ENCODE data around the gene PEX7.
"Not testable (repeated sequence)": the region's sequence is repeated elsewhere in the genome, so short reads cannot be mapped to it uniquely, and the experiment has no call there.

PEX7 gene

DNA sequence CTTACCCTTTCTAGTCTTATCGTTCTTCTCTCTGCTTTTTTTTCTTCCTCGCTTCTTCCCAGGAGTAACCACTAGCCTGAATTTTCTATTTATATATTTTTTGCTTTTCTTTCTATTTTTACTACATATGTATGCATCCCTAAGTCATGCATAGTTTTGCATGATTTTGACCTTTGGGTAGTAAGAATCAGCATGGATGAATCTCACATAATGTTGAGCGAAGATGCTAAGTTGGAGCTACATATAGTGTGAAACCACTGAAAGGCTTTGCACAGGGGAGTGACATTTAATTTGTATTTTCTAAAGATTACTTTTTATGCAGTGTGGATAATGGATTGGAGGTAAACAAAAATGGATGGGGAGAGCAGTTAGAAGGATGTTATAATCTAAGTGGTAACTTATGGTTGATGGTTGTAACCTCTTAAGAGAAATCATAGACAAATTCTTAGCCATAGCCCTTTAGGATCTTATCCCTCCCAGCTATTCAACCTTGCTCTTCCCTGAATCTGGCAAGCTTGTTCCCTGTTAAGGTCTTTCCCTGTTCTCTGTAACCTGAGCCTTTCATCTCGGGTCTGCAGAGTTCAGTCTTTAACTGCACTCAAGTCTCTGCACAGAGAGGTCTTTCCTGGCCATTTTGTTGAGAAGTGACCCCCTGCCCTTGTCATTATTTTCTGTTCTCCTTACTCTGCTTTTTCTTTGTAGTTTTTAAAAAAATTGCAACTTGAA, 18.0 kb downstream of the PEX7 start:
- in situ Hi-C loops (cut with HindIII; ENCODE audit: low sequenced_read_pairs), result no loop called here

DNA sequence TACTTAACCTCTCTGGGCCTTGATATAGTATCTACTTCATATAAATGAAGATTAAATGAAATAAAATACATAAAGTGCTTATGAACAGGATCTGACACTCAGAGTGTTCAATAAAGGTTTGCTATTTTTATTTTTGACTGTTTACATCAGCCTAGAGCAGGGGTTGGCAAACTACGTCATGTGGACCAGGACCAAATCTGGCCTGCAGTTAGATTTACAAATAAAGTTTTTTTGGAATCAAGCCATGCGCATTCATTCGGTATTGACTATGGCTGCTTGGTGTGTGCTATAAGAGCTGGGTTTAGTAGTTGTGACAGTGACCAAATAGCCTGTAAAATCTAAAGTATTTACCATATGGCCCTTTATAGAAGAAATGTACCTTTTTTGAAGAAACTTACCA, 20.8 kb downstream of the PEX7 start:
- in situ Hi-C loops (cut with HindIII; ENCODE audit: low sequenced_read_pairs), result no loop called here

DNA sequence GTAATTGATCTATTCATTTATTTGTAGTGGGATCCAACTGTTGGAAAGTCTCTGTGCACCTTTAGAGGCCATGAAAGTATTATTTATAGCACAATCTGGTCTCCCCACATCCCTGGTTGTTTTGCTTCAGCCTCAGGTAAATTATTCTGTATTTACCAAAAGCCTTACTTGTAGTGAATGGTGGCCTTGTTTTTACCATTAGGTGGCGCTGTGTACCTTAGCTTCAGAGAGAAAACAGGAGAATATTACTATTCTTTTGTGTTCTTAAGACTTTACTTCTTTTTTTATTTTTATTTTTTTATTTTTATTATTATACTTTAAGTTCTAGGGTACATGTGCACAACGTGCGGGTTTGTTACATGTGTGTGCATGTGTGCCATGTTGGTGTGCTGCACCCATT, 23.7 kb downstream of the PEX7 start:
- in situ Hi-C loops (cut with HindIII; ENCODE audit: low sequenced_read_pairs), result no loop called here

DNA sequence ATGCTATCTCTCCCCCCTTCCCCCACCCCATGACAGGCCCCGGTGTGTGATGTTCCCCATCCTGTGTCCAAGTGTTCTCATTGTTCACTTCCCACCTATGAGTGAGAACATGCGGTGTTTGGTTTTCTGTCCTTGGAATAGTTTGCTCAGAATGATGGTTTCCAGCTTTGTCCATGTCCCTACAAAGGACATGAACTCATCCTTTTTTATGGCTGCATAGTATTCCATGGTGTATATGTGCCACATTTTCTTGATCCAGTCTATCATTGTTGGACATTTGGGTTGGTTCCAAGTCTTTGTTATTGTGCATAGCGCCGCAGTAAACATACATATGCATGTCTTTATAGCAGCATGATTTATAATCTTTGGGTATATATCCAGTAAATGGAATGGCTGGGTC, 24.1 kb downstream of the PEX7 start:
- in situ Hi-C loops (cut with HindIII; ENCODE audit: low sequenced_read_pairs), result not testable (repeated sequence)

DNA sequence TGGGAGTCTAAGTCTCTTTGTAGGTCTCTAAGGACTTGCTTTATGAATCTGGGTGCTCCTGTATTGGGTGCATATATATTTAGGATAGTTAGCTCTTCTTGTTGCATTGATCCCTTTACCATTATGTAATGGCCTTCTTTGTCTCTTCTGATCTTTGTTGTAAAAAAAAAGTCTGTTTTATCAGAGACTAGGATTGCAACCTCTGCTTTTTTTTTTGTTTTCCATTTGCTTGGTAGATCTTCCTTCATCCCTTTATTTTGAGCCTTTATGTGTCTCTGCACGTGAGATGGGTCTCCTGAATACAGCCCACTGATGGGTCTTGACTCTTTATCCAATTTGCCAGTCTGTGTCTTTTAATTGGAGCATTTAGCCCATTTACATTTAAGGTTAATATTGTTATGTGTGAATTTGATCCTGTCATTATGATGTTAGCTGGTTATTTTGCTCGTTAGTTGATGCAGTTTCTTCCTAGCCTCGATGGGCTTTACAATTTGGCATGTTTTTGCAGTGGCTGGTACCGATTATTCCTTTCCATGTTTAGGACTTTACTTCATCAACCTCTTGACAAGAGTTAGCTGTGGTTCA, 27.7 kb downstream of the PEX7 start:
- in situ Hi-C loops (cut with HindIII; ENCODE audit: low sequenced_read_pairs), result not testable (repeated sequence)

DNA sequence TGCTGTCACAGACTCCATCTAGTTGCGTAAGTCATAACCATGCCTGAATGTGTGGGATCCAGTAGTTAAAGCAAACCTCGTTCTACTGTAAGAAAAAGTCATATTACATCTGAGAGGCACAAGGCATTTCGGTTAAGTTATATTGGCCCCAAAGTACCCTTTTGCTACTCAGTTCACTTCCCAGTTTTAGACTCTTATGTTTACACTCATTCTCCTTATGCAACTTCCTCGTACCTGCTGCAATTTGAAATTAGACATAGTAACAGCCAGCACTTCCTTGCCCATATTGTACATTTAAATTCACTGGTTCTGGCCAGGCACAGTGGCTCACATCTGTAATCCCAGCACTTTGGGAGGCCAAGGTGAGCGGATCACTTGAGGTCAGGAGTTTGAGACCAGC, 37.0 kb downstream of the PEX7 start:
- in situ Hi-C loops (cut with HindIII; ENCODE audit: low sequenced_read_pairs), result no loop called here

DNA sequence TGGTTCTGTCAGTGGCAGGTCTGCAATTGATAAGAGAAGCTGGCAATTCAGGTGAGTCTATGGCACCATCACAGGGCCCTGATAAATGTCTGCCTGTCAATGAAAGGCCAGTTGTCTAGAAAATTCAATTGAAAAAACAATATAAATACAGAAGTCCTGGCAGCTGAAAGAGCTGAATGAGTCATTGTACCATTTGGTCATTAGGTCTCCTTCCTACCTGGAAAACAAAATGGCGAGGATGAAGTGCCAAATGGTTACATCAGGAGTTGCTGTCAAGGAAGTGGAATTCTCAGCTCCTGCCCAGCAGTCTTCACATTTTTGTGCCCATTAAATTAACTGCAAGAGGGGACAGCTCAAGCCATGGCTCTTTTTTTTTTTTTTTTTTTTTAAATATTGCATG, 37.7 kb downstream of the PEX7 start:
- in situ Hi-C loops (cut with HindIII; ENCODE audit: low sequenced_read_pairs), result no loop called here

DNA sequence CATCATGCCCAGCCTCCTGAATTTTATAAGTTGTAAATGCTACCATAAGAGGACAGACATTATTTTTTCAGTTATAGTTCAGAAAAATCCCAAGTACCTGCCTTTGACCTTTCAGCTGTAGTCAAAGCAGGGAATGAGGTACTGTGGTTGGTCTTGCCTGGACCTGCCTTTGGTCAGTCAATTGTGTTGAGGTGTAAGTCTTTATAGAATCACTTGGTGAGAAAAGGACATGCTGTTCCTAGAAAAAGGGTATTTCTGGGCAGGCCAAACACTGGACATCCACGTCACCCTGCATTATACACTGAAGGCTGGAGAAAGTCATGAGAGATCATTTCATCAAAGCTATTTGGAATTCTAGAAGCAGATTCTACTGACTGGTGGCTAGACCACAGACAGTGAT, 40.3 kb downstream of the PEX7 start:
- in situ Hi-C loops (cut with HindIII; ENCODE audit: low sequenced_read_pairs), result no loop called here

DNA sequence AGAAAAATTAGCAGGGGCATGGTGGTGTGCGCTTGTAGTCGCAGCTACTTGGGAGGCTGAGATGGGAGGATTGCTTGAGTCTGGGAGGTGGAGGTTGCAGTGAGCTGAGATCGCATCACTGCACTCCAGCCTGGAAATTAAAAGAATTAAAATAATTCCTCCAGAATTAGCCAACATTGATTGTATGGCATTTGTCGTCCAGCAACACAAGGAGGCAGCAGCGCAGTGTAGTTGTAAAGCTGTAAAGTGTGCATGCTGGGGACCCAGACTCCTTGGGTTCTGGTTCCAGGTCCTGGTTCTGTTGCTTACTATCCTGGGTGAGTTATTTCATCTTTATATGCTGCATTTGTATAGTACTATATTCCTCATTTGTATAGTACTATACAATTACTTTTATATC, 41.4 kb downstream of the PEX7 start:
- in situ Hi-C loops (cut with HindIII; ENCODE audit: low sequenced_read_pairs), result no loop called here

DNA sequence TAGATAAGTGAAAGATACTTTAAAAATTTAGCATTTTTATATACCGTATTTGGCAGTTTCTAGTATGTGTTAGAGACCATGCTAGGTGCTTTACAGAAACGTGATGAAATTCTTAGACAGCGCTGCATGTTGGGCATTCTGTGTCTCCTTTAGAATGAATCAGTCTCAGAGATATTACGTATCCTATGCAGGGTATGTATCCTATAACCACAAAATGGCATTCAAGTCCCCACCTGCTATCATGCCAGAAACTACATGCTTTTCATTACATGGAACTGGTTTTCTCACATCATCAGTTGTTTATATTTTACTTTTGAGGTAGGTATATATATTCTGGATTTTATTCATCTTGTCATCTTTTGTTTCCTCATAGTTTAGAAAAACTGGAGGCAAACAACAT, 42.3 kb downstream of the PEX7 start:
- in situ Hi-C loops (cut with HindIII; ENCODE audit: low sequenced_read_pairs), result no loop called here

DNA sequence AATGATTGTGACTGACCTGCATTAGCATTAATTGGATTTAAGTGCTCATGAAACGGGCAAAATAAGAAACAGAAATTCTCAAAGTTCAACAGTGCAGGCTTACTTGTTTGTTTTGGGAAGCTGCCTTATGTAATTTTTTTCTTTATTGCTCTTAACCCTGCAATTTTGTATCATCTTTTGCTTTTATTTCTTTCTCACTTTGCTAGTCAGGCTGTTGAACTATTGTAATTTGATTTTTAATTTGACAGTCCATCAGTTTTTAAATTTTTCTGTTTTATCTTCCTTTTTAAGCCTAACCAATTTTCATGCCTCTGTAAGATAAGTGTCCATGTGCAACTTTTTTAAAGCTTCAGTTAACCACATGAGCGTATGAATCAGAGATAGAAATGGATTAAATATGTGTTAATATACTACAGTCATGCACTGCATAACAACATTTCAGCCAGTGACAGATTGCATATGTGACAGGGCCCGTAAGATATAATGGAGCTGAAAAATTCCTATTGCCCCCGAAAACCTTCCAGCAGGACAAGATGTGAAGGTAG, 44.6 kb downstream of the PEX7 start:
- in situ Hi-C loops (cut with HindIII; ENCODE audit: low sequenced_read_pairs), result no loop called here

DNA sequence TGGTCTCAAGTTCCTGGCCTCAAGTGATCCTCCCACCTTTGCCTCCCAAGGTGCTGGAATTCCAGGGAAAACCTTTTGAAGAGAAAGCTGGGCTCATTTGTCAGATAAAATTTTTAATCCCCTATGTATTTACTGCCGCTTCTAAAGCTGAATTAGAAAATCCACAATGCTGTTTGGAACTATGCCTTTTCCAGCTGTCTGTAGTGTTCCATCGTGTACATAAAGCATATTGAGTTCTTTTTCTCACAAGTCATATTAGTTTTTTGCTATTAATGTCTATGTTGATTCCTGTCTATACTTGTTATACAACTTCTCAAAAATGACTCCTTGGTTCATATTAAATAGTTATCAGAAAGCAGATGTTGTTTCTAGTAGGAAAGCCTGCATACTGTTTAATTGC, 47.1 kb downstream of the PEX7 start:
- in situ Hi-C loops (cut with HindIII; ENCODE audit: low sequenced_read_pairs), result no loop called here

DNA sequence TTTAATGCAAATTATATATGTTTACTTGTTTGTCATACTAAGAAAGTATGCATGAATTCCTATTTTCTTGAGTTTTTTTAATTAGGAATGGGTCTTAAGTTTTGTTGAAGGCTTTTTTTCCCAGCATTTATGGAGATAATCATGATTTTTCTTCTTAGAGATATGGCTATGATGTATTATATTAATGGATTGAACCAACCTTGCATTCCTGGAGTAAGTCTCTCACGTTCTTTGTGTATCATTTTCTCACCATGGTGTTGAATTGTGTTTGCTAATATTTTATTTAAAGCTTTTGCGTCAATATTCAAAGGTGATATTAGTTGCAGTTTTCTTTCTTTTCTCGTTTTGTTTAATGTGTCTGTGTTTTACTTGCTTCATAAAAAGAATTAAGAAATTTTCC, 51.4 kb downstream of the PEX7 start:
- in situ Hi-C loops (cut with HindIII; ENCODE audit: low sequenced_read_pairs), result no loop called here

DNA sequence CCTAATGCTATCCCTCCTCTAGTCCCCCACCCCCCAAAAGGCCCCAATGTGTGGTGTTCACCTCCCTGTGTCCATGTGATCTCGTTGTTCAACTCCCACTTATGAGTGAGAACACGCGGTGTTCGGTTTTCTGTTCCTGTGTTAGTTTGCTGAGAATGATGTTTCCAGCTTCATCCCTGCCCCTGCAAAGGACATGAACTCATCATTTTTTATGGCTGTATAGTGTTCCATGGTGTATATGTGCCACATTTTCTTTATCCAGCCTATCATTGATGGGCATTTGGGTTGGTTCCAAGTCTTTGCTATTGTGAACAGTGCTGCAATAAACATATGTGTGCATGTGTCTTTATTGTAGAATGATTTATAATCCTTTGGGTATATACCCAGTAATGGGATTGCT, 54.1 kb downstream of the PEX7 start:
- in situ Hi-C loops (cut with HindIII; ENCODE audit: low sequenced_read_pairs), result not testable (repeated sequence)

DNA sequence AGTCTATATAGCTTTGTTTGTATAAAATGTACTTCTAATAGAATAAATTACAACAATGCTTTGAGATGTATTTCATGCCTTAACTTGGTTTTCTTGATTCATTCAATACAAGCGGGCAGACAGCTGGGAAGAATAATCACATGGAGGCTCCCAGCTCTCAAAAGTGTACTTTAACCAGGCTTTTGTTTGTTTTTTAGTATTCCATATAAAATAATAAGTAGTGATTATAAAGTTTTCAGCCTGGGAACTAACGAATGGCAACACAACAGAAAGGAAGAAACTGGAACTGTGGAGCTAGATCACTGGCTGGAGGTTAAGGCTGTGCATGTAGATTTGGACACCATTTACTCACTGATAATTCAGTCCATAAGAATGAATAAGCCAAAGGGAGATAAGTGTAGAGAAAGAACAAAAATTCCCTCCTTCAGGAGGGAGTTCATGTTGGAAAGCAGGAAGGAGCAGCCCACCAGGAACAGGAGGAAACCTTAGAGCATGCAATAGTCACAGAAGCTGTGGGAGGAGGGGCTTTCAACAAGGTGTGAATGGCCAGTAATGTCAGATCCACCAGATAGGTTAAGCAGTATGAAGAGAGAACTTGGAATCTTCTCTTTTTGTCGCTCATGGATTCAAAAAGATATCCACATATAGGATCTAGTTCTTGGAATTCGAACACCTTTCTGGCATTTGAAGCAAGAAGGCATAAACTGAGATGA, 58.5 kb downstream of the PEX7 start:
- in situ Hi-C loops (cut with HindIII; ENCODE audit: low sequenced_read_pairs), result no loop called here

DNA sequence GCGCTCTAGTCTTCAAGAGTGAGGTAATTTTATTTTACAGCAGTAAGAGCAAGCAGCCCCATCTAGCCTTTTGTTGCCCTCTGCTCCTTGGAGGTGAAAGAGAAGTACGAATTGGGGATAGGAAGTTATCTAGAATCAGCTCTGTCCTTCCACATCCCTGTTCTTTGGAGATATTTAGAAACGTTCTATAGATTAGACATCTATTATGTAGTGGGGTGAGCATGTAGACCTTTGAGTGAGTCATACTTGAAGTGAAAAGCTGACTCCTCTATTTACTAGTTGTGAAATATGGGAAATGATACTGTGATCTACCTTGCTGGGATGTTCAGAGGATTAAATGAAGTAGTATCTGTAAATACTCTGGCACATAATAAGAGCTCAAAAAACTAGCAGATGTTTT, 63.7 kb downstream of the PEX7 start:
- in situ Hi-C loops (cut with HindIII; ENCODE audit: low sequenced_read_pairs), result no loop called here

DNA sequence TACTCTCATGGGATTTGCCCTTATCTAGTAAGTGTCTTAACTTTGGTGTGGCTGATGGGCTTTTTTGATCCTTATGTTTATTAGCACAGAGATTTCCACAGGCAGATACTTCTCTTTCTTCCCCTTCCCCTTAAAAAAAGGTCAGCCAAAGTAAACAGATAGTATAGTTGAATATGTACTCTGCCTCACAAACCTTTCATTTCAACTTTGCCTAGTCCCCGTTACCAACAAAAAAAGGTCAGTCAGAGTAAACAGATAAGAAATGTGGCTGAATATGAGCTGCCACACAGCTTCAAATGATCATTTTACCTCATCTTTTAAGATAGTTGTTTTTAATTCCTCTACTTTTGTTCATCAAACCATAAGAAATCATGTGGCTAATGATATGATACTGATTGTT, 65.6 kb downstream of the PEX7 start:
- in situ Hi-C loops (cut with HindIII; ENCODE audit: low sequenced_read_pairs), result no loop called here

DNA sequence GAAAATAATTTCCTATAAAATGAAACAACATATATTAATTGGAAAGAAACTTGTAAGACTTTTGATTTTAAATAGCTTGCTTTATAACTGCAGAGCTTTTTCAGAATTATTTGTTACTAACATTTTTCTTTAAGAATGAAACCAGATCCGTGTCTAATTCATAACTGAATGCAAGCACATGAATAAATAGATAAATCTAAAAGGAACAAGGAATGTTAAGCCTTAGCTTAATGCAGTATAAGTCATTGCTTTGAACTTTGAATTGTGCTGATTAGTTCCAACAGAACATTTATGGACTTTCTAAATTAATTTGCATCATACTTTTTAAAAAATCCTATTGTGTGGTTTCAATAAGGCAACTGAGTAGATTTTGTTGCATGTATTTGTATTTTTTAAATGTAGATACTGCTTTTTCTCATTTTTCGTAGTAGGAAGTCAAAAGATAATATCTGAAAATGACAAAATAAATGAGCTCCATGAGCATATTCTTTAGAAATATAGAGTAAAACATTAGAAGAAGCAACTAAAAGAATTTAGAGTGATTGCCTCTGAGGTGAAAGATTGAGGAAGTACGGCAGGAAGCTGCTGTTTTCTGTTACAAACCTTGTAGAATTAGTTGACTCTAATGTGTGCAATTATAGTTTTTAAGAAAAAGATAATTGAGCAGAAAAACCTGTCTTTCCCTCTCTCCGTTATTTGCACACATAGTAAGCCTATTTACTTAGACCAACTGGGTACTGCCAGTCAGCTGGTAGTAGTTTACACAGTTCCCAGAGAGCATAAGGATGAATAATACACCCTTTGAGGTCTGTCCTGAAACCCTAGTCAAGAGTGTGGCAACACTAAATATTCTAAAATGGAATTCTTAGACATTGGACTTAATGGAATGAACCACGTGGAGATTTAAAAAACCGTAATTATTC, 67.1 kb downstream of the PEX7 start:
- in situ Hi-C loops (cut with HindIII; ENCODE audit: low sequenced_read_pairs), result no loop called here

DNA sequence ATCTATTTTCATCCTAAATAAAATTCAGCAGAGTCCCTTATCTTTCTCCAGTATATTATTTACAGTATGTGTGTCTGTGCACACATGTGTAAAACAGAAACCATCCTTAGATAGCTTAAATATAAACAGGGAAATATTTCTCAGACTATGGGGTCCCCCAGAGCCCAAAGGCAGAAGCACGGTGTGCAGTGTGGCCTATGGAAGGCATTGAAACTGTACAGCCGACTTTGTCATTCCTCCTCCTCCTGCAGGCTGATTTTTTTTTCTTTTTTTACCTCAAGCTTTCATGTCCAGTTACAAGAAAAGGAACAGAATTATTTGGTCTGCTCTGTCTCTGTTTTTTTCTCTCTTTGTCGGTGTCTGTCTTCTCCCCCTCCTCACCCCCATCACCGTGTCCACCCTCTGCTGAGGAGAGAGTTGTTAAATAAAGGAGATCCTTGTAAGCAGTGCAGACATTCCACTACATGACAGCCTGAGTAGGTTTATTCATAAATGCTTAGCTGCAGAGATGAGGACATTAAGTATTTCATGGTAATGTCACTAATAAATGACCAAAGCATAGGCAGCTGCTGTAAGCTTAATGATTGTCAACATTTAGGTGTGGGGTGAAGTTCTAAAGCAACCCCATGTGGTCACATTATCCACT, 67.9 kb downstream of the PEX7 start:
- in situ Hi-C loops (cut with HindIII; ENCODE audit: low sequenced_read_pairs), result no loop called here

DNA sequence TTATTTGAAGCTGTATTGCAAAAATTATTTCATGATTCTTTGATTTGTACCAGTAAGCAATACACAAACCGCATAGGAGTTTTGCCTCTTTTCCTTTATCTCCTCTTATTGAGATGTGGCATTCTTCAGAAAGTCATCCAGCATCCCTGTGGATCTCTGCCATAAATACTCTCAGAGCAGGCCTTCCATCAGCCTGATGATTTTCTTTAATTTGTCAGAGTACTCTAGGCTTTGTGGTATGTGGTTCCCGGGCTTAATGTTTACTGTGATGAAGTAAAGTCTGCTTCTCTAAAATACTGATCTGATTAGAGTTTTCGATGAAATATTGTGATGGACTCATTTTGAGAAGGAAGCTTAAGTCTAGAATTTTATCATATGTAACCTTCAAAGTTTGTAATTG, 68.6 kb downstream of the PEX7 start:
- in situ Hi-C loops (cut with HindIII; ENCODE audit: low sequenced_read_pairs), result no loop called here

DNA sequence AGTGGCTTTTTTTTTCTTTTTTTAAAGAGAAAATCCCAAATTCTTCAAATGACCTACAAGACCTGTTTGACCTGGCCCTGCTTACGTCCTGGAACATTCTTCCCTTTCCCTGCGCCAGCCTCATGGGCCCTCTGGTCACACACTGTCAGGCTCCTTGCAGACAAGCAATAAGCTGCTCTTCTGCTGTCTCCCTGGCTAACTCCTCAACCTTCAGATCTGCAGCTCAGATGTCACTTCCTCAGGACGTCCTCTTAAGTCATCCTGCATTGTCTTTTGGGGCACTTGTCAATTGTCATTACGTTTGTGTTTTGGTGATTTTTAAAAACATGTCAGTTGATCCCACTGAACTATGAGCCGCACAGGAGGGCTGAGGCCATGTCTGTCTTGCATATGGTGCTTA, 70.8 kb downstream of the PEX7 start:
- in situ Hi-C loops (cut with HindIII; ENCODE audit: low sequenced_read_pairs), result no loop called here

All from endothelial cell of hepatic sinusoid (primary cell).